ENCODE data around the gene TXNRD2.

Gene TXNRD2

GRCh38 chr22:19969141-19969928 lies 27.7 kb upstream of the TXNRD2 start:
- H3K27ac ChIP-seq (replicated peaks; ENCODE audit: low read length): no peak overlapping the region
- H3K18ac ChIP-seq (ENCODE audit: low read length): no peak overlapping the region
- H3K36me3 ChIP-seq (replicated peaks in 1 of 2; ENCODE audit: control insufficient read depth in 2 of 2, insufficient read depth in 2 of 2, low read length in 2 of 2): peaks cover 42 to 53% of the 10 kb centered on the region in 2 donors
- H3K27me3 ChIP-seq (ENCODE audit: control insufficient read depth in 3 of 3, insufficient read depth in 3 of 3, low read depth in 1 of 3, low read length in 3 of 3): no peaks in the 10 kb centered on the region
- no peak overlapping the region for H2BK12ac ChIP-seq (ENCODE audit: low read length)
- no CpG with 5 or more reads among the region's 11 CpGs for WGBS, 2 donors (ENCODE audit: extremely low coverage in 2 of 2, insufficient read length in 2 of 2, insufficient replicate concordance in 1 of 2)
- H3K4me1 ChIP-seq (ENCODE audit: control insufficient read depth in 2 of 2, insufficient read depth in 1 of 2, low read depth in 1 of 2, low read length in 2 of 2): peaks cover 6 to 30% of the 10 kb centered on the region in 2 donors
- no peak overlapping the region for H3K4ac ChIP-seq (ENCODE audit: low read length)
- no peak overlapping the region for H2BK5ac ChIP-seq (ENCODE audit: low read length)
- H4K91ac ChIP-seq (ENCODE audit: low read depth, low read length, poor library complexity): no peak overlapping the region
- no peak overlapping the region for H3K4me3 ChIP-seq (ENCODE audit: low read length in 2 of 2)
- H2BK15ac ChIP-seq (ENCODE audit: low read length): no peak overlapping the region
- H3K79me1 ChIP-seq (ENCODE audit: low read depth, low read length): no peaks in the 10 kb centered on the region
- H2AFZ ChIP-seq (ENCODE audit: low read length): no peak overlapping the region
- H3K4me2 ChIP-seq (ENCODE audit: insufficient read depth, low read length, poor library complexity, severe bottlenecking): no peak overlapping the region
- DNase-seq (ENCODE audit: low spot score): no peak
- no peak overlapping the region for H3K14ac ChIP-seq (ENCODE audit: low read length)
- no peak overlapping the region for H2AK5ac ChIP-seq (ENCODE audit: low read depth, low read length)
- H4K8ac ChIP-seq (ENCODE audit: low read depth, low read length): no peak overlapping the region
- no peak overlapping the region for H3K23ac ChIP-seq (ENCODE audit: low read depth, low read length, poor library complexity)
- H3K9me3 ChIP-seq (replicated peaks in 1 of 2; ENCODE audit: control insufficient read depth in 2 of 2, insufficient read depth in 1 of 2, low read depth in 1 of 2, low read length in 2 of 2): no peaks in the 10 kb centered on the region
- no peak overlapping the region for H2BK120ac ChIP-seq (ENCODE audit: low read depth, low read length)
- peak overlapping the region; percentile 68 for H3K9ac ChIP-seq (ENCODE audit: low read depth, low read length, poor library complexity)

GRCh38 chr22:19968450-19968891 lies 26.9 kb upstream of the TXNRD2 start:
- Histone ChIP-seq H2BK12ac (ENCODE audit: low read length) (no peak overlapping the region), H4K91ac (ENCODE audit: low read depth, low read length, poor library complexity) (no peak overlapping the region), H3K79me1 (ENCODE audit: low read depth, low read length) (no peaks in the 10 kb centered on the region), H3K4ac (ENCODE audit: low read length) (no peak overlapping the region), H3K27me3 (ENCODE audit: control insufficient read depth in 3 of 3, insufficient read depth in 3 of 3, low read depth in 1 of 3, low read length in 3 of 3) (no peaks in the 10 kb centered on the region), H3K9me3 (replicated peaks in 1 of 2; ENCODE audit: control insufficient read depth in 2 of 2, insufficient read depth in 1 of 2, low read depth in 1 of 2, low read length in 2 of 2) (no peaks in the 10 kb centered on the region), H3K4me2 (ENCODE audit: insufficient read depth, low read length, poor library complexity, severe bottlenecking) (no peak overlapping the region), H2AFZ (ENCODE audit: low read length) (no peak overlapping the region), H3K27ac (replicated peaks; ENCODE audit: low read length) (no peak overlapping the region), H3K14ac (ENCODE audit: low read length) (peak overlapping the region; percentile 12), H3K4me1 (ENCODE audit: control insufficient read depth in 2 of 2, insufficient read depth in 1 of 2, low read depth in 1 of 2, low read length in 2 of 2) (peaks cover 4 to 26% of the 10 kb centered on the region in 2 donors), H3K9ac (ENCODE audit: low read depth, low read length, poor library complexity) (peak overlapping the region; percentile 16), H3K23ac (ENCODE audit: low read depth, low read length, poor library complexity) (no peak overlapping the region), H2AK5ac (ENCODE audit: low read depth, low read length) (no peak overlapping the region), H2BK5ac (ENCODE audit: low read length) (no peak overlapping the region), H2BK15ac (ENCODE audit: low read length) (no peak overlapping the region), H3K4me3 (ENCODE audit: low read length in 2 of 2) (no peak overlapping the region), H3K18ac (ENCODE audit: low read length) (peak overlapping the region; percentile 31), H2BK120ac (ENCODE audit: low read depth, low read length) (no peak overlapping the region), H4K8ac (ENCODE audit: low read depth, low read length) (no peak overlapping the region), H3K36me3 (replicated peaks in 1 of 2; ENCODE audit: control insufficient read depth in 2 of 2, insufficient read depth in 2 of 2, low read length in 2 of 2) (peaks cover 34 to 44% of the 10 kb centered on the region in 2 donors)
- WGBS, 2 donors (ENCODE audit: extremely low coverage in 2 of 2, insufficient read length in 2 of 2, insufficient replicate concordance in 1 of 2): no CpG with 5 or more reads among the region's 18 CpGs
- no peak for DNase-seq (ENCODE audit: low spot score)

DNA sequence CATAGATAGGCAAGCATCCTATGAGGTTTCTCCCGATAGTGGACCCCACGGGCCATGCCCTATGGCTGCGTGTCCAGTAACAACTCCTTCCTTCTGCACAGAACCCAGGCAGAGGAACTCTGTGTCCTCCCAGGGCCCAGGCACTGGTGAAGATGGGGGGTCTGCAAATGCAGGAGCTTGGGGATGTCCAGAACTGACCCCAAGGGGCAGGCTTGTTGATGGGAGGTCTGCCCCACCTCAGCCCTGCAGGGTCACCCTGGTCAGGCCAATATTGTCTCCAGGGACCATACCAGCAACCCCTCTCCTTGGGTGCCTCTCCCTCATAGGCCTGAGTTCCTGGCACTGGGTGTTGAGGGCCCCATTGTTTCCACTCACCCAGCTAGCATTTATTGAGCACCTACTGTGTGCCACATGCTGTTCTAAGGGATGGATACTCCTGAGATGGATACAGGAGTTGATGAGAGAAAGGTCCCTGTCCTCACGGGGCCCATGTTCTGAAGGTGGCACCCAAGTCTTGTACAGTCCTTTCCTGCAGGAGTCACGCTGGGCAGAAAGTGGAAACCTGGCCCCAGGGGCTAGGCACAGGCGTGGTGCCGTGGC lies 26.3 kb upstream of the TXNRD2 start:
- H3K4me3 ChIP-seq (ENCODE audit: low read length in 2 of 2): no peak overlapping the region
- no peak overlapping the region for H3K27ac ChIP-seq (replicated peaks; ENCODE audit: low read length)
- H2BK12ac ChIP-seq (ENCODE audit: low read length): no peak overlapping the region
- H2BK15ac ChIP-seq (ENCODE audit: low read length): no peak overlapping the region
- no peak for DNase-seq (ENCODE audit: low spot score)
- H2AK5ac ChIP-seq (ENCODE audit: low read depth, low read length): no peak overlapping the region
- peak overlapping the region; percentile 18 for H3K23ac ChIP-seq (ENCODE audit: low read depth, low read length, poor library complexity)
- H3K9ac ChIP-seq (ENCODE audit: low read depth, low read length, poor library complexity): peak overlapping the region; percentile 16
- peaks cover 29 to 39% of the 10 kb centered on the region in 2 donors for H3K36me3 ChIP-seq (replicated peaks in 1 of 2; ENCODE audit: control insufficient read depth in 2 of 2, insufficient read depth in 2 of 2, low read length in 2 of 2)
- no peaks in the 10 kb centered on the region for H3K79me1 ChIP-seq (ENCODE audit: low read depth, low read length)
- H3K4me2 ChIP-seq (ENCODE audit: insufficient read depth, low read length, poor library complexity, severe bottlenecking): no peak overlapping the region
- H3K14ac ChIP-seq (ENCODE audit: low read length): peak overlapping the region; percentile 44
- H3K9me3 ChIP-seq (replicated peaks in 1 of 2; ENCODE audit: control insufficient read depth in 2 of 2, insufficient read depth in 1 of 2, low read depth in 1 of 2, low read length in 2 of 2): no peaks in the 10 kb centered on the region
- H4K91ac ChIP-seq (ENCODE audit: low read depth, low read length, poor library complexity): no peak overlapping the region
- no peak overlapping the region for H4K8ac ChIP-seq (ENCODE audit: low read depth, low read length)
- H3K4me1 ChIP-seq (ENCODE audit: control insufficient read depth in 2 of 2, insufficient read depth in 1 of 2, low read depth in 1 of 2, low read length in 2 of 2): peaks cover 6 to 30% of the 10 kb centered on the region in 2 donors
- no peaks in the 10 kb centered on the region for H3K27me3 ChIP-seq (ENCODE audit: control insufficient read depth in 3 of 3, insufficient read depth in 3 of 3, low read depth in 1 of 3, low read length in 3 of 3)
- no peak overlapping the region for H3K4ac ChIP-seq (ENCODE audit: low read length)
- peak overlapping the region; percentile 16 for H3K18ac ChIP-seq (ENCODE audit: low read length)
- H2AFZ ChIP-seq (ENCODE audit: low read length): no peak overlapping the region
- H2BK120ac ChIP-seq (ENCODE audit: low read depth, low read length): no peak overlapping the region
- H2BK5ac ChIP-seq (ENCODE audit: low read length): no peak overlapping the region
- no CpG with 5 or more reads among the region's 7 CpGs for WGBS, 2 donors (ENCODE audit: extremely low coverage in 2 of 2, insufficient read length in 2 of 2, insufficient replicate concordance in 1 of 2)

Data from neuronal stem cell (in vitro differentiated cells).